ENCODE data around the gene LRRTM4. TPM values are rescaled to one million over a fixed set of nuclear protein-coding genes. Genes with fewer than 3 reads are reported as not detected.

The LRRTM4 gene
- total RNA-seq, 1 experiment from 2014 or later: 9.4 TPM

DNA sequence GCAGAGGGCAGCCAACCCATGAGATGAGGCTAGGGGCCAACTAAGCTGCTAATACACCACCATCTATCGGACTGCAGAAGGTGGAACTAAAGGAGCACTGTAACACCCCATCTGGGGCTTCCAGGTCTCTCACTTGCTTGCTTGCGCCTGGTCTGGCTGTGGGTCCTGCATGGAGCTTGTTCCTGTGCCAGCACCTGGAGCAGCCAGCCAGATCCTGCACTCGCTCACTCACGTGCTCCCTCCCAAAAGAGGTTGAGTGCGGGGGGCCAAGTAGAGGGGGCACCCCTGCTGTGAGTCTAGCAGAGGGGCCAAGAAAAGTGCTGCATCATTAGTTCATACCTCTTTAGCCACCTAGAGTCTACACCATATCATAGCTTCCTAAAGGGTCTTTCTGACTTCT is 250.9 kb downstream of the LRRTM4 start (continued):
- TF ChIP-seq, protein P1, sequence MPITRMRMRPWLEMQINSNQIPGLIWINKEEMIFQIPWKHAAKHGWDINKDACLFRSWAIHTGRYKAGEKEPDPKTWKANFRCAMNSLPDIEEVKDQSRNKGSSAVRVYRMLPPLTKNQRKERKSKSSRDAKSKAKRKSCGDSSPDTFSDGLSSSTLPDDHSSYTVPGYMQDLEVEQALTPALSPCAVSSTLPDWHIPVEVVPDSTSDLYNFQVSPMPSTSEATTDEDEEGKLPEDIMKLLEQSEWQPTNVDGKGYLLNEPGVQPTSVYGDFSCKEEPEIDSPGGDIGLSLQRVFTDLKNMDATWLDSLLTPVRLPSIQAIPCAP (CRISPR knock-in tag; IDR thresholded peaks at IDR 0.05): no peak
- TF ChIP-seq NR3C1 (CRISPR knock-in tag; conservative IDR thresholded peaks at IDR 0.05; ENCODE audit: low read depth) (no peak), NR2C2 (CRISPR knock-in tag; IDR thresholded peaks at IDR 0.05) (no peak), TEAD1 (CRISPR knock-in tag; IDR thresholded peaks at IDR 0.05) (no peak), GTF2I (CRISPR knock-in tag; conservative IDR thresholded peaks at IDR 0.05) (no peak)

DNA sequence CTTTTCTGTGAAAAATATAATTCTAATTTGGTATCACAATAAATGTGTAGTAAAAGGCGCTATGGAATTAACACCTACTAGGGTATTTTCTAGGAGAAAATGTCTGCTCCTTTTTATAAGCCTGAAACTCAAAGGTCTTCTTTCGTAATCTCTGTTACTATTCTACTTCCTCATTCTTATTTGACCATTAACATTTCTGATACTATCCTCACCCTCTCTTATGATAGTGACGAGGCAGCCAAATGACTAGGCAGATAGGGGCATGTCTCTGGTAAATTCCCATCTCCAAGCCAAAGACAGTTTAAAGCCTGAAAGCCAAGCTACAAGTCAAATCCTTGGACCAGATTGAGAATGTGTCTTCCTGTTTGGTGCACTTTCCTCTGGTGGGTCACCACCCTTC is 251.7 kb downstream of the LRRTM4 start:
- H3K36me3 Mint-ChIP-seq: no peaks in the 10 kb centered on the region
- H3K27ac Mint-ChIP-seq: no peak overlapping the region
- DNase-seq (ENCODE audit: low spot score): no peak
- CTCF ChIA-PET: no interaction called here
- ATAC-seq: no peak
- no peak overlapping the region for H3K4me3 Mint-ChIP-seq
- H3K4me1 Mint-ChIP-seq: no peaks in the 10 kb centered on the region
- POLR2A ChIA-PET: no interaction called here
- no peaks in the 10 kb centered on the region for H3K27me3 Mint-ChIP-seq (ENCODE audit: low read depth)
- H3K9me3 Mint-ChIP-seq: peaks cover 15% of the 10 kb centered on the region
- TF ChIP-seq FOXP1 (CRISPR knock-in tag; IDR thresholded peaks at IDR 0.05; ENCODE audit: borderline replicate concordance) (no peak), PRRX2 (CRISPR knock-in tag; IDR thresholded peaks at IDR 0.05) (no peak), OVOL2 (CRISPR knock-in tag; IDR thresholded peaks at IDR 0.05; ENCODE audit: borderline replicate concordance) (no peak), ZNF416 (CRISPR knock-in tag; IDR thresholded peaks at IDR 0.05) (no peak), GRHL2 (CRISPR knock-in tag; IDR thresholded peaks at IDR 0.05; ENCODE audit: insufficient replicate concordance, severe bottlenecking) (no peak), FOXJ3 (CRISPR knock-in tag; IDR thresholded peaks at IDR 0.05; ENCODE audit: borderline replicate concordance) (no peak), ESRRA (CRISPR knock-in tag; IDR thresholded peaks at IDR 0.05; ENCODE audit: borderline replicate concordance) (no peak), NFYB (CRISPR knock-in tag; conservative IDR thresholded peaks at IDR 0.05; ENCODE audit: low read depth) (no peak), KAT7 (CRISPR knock-in tag; IDR thresholded peaks at IDR 0.05; ENCODE audit: borderline replicate concordance) (no peak), ATF1 (CRISPR knock-in tag; IDR thresholded peaks at IDR 0.05) (no peak), GTF2I (CRISPR knock-in tag; conservative IDR thresholded peaks at IDR 0.05) (no peak), TEAD4 (CRISPR knock-in tag; IDR thresholded peaks at IDR 0.05) (no peak), SOX15 (CRISPR knock-in tag; IDR thresholded peaks at IDR 0.05) (no peak)
- TF ChIP-seq, protein P2, sequence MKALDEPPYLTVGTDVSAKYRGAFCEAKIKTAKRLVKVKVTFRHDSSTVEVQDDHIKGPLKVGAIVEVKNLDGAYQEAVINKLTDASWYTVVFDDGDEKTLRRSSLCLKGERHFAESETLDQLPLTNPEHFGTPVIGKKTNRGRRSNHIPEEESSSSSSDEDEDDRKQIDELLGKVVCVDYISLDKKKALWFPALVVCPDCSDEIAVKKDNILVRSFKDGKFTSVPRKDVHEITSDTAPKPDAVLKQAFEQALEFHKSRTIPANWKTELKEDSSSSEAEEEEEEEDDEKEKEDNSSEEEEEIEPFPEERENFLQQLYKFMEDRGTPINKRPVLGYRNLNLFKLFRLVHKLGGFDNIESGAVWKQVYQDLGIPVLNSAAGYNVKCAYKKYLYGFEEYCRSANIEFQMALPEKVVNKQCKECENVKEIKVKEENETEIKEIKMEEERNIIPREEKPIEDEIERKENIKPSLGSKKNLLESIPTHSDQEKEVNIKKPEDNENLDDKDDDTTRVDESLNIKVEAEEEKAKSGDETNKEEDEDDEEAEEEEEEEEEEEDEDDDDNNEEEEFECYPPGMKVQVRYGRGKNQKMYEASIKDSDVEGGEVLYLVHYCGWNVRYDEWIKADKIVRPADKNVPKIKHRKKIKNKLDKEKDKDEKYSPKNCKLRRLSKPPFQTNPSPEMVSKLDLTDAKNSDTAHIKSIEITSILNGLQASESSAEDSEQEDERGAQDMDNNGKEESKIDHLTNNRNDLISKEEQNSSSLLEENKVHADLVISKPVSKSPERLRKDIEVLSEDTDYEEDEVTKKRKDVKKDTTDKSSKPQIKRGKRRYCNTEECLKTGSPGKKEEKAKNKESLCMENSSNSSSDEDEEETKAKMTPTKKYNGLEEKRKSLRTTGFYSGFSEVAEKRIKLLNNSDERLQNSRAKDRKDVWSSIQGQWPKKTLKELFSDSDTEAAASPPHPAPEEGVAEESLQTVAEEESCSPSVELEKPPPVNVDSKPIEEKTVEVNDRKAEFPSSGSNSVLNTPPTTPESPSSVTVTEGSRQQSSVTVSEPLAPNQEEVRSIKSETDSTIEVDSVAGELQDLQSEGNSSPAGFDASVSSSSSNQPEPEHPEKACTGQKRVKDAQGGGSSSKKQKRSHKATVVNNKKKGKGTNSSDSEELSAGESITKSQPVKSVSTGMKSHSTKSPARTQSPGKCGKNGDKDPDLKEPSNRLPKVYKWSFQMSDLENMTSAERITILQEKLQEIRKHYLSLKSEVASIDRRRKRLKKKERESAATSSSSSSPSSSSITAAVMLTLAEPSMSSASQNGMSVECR (CRISPR knock-in tag; IDR thresholded peaks at IDR 0.05; ENCODE audit: borderline replicate concordance): no peak
- TF ChIP-seq, protein P3, sequence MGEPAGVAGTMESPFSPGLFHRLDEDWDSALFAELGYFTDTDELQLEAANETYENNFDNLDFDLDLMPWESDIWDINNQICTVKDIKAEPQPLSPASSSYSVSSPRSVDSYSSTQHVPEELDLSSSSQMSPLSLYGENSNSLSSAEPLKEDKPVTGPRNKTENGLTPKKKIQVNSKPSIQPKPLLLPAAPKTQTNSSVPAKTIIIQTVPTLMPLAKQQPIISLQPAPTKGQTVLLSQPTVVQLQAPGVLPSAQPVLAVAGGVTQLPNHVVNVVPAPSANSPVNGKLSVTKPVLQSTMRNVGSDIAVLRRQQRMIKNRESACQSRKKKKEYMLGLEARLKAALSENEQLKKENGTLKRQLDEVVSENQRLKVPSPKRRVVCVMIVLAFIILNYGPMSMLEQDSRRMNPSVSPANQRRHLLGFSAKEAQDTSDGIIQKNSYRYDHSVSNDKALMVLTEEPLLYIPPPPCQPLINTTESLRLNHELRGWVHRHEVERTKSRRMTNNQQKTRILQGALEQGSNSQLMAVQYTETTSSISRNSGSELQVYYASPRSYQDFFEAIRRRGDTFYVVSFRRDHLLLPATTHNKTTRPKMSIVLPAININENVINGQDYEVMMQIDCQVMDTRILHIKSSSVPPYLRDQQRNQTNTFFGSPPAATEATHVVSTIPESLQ (CRISPR knock-in tag; IDR thresholded peaks at IDR 0.05): no peak
- TF ChIP-seq, protein P4, sequence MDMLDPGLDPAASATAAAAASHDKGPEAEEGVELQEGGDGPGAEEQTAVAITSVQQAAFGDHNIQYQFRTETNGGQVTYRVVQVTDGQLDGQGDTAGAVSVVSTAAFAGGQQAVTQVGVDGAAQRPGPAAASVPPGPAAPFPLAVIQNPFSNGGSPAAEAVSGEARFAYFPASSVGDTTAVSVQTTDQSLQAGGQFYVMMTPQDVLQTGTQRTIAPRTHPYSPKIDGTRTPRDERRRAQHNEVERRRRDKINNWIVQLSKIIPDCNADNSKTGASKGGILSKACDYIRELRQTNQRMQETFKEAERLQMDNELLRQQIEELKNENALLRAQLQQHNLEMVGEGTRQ (CRISPR knock-in tag; IDR thresholded peaks at IDR 0.05): no peak
- TF ChIP-seq, protein P5, sequence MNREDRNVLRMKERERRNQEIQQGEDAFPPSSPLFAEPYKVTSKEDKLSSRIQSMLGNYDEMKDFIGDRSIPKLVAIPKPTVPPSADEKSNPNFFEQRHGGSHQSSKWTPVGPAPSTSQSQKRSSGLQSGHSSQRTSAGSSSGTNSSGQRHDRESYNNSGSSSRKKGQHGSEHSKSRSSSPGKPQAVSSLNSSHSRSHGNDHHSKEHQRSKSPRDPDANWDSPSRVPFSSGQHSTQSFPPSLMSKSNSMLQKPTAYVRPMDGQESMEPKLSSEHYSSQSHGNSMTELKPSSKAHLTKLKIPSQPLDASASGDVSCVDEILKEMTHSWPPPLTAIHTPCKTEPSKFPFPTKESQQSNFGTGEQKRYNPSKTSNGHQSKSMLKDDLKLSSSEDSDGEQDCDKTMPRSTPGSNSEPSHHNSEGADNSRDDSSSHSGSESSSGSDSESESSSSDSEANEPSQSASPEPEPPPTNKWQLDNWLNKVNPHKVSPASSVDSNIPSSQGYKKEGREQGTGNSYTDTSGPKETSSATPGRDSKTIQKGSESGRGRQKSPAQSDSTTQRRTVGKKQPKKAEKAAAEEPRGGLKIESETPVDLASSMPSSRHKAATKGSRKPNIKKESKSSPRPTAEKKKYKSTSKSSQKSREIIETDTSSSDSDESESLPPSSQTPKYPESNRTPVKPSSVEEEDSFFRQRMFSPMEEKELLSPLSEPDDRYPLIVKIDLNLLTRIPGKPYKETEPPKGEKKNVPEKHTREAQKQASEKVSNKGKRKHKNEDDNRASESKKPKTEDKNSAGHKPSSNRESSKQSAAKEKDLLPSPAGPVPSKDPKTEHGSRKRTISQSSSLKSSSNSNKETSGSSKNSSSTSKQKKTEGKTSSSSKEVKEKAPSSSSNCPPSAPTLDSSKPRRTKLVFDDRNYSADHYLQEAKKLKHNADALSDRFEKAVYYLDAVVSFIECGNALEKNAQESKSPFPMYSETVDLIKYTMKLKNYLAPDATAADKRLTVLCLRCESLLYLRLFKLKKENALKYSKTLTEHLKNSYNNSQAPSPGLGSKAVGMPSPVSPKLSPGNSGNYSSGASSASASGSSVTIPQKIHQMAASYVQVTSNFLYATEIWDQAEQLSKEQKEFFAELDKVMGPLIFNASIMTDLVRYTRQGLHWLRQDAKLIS (CRISPR knock-in tag; IDR thresholded peaks at IDR 0.05; ENCODE audit: borderline replicate concordance): no peak
- TF ChIP-seq, protein P6, sequence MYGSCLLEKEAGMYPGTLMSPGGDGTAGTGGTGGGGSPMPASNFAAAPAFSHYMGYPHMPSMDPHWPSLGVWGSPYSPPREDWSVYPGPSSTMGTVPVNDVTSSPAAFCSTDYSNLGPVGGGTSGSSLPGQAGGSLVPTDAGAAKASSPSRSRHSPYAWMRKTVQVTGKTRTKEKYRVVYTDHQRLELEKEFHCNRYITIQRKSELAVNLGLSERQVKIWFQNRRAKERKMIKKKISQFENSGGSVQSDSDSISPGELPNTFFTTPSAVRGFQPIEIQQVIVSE (CRISPR knock-in tag; IDR thresholded peaks at IDR 0.05; ENCODE audit: borderline replicate concordance): no peak
- TF ChIP-seq, protein P7, sequence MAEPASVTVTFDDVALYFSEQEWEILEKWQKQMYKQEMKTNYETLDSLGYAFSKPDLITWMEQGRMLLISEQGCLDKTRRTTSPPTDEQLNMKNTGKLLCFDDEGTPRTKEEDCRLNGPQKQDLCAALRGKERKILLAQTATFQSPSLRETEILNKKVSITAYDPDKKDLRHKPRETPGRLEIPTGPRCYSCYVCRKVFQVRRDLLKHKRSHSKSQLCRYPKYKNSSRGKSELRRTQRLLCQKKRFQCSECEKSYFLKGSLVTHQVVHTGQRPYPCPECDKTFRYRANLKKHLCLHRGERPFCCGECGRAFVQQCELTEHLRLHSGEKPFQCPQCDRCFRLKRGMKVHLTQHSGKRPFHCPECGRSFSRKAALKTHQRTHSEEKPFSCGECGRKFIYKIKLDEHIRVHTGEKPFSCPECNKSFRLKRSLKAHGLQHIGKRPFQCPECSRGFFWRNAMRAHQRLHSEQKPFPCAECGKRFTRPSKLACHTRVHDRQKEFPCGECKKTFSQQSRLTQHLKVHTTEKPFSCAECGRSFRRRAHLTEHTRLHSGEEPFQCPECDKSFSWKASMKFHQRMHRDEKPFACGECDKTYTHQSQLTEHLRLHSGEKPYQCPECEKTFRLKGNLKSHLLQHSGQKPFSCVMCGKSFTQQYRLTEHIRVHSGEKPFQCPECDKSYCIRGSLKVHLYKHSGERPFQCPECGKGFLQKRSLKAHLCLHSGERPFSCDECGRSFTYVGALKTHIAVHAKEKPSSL (CRISPR knock-in tag; conservative IDR thresholded peaks at IDR 0.05): no peak

Data from WTC11 (cell line).